GM19351 (cell line): ENCODE results near the gene RASGRF2.
A peak's percentile ranks its signal among the peaks of the same experiment; 100 is the strongest.

Experiments used
- ATAC-seq: cut with Tn5 transposase; IDR thresholded peaks from one replicate; pipeline ENCODE4 v1.9.1; 2021; ENCODE audit warnings: mild to moderate bottlenecking, moderate library complexity; ENCODE audit not compliant: unreplicated experiment

The RASGRF2 gene

GRCh38 chr5:81165493-81166119 is 205.4 kb downstream of the RASGRF2 start:
- ATAC-seq: peak; percentile 64

- no peak for ATAC-seq
Observed at GRCh38 chr5:81166430-81166829, 206.3 kb downstream of the RASGRF2 start.

GRCh38 chr5:81167078-81167477 is 206.9 kb downstream of the RASGRF2 start:
- ATAC-seq: no peak

GRCh38 chr5:81167544-81167943 is 207.4 kb downstream of the RASGRF2 start:
- no peak for ATAC-seq

GRCh38 chr5:81169924-81170323 is 209.8 kb downstream of the RASGRF2 start:
- ATAC-seq: no peak

GRCh38 chr5:81171769-81172168 is 211.6 kb downstream of the RASGRF2 start:
- no peak for ATAC-seq

- no peak for ATAC-seq
Observed at GRCh38 chr5:81172710-81173109, 212.5 kb downstream of the RASGRF2 start.

- ATAC-seq: no peak
Observed at GRCh38 chr5:81177061-81177460, 216.9 kb downstream of the RASGRF2 start.

- ATAC-seq: no peak
Observed at GRCh38 chr5:81179959-81180358, 219.8 kb downstream of the RASGRF2 start.

- ATAC-seq: no peak
Observed at GRCh38 chr5:81180780-81181460, 220.8 kb downstream of the RASGRF2 start.

- ATAC-seq: no peak
Observed at GRCh38 chr5:81181576-81182316, 221.6 kb downstream of the RASGRF2 start.

- ATAC-seq: no peak
Observed at GRCh38 chr5:81182396-81183390, 222.5 kb downstream of the RASGRF2 start.

GRCh38 chr5:81183811-81184748 is 223.9 kb downstream of the RASGRF2 start:
- ATAC-seq: no peak

- no peak for ATAC-seq
Observed at GRCh38 chr5:81184749-81185110, 224.6 kb downstream of the RASGRF2 start.

GRCh38 chr5:81187885-81188284 is 227.7 kb downstream of the RASGRF2 start:
- ATAC-seq: no peak

GRCh38 chr5:81188962-81189361 is 228.8 kb downstream of the RASGRF2 start:
- no peak for ATAC-seq

GRCh38 chr5:81189875-81190498 is 229.8 kb downstream of the RASGRF2 start:
- ATAC-seq: no peak

GRCh38 chr5:81191726-81192372 is 231.7 kb downstream of the RASGRF2 start:
- no peak for ATAC-seq

GRCh38 chr5:81192373-81192750 is 232.2 kb downstream of the RASGRF2 start:
- ATAC-seq: no peak
